ENCODE measurements around the gene STARD3NL. TPM values are rescaled to one million over a fixed set of nuclear protein-coding genes. Genes with fewer than 3 reads are reported as not detected.

STARD3NL gene
- total and polyA plus RNA-seq, 2 experiments from 2014 or later: 55.1 to 55.3 TPM

DNA sequence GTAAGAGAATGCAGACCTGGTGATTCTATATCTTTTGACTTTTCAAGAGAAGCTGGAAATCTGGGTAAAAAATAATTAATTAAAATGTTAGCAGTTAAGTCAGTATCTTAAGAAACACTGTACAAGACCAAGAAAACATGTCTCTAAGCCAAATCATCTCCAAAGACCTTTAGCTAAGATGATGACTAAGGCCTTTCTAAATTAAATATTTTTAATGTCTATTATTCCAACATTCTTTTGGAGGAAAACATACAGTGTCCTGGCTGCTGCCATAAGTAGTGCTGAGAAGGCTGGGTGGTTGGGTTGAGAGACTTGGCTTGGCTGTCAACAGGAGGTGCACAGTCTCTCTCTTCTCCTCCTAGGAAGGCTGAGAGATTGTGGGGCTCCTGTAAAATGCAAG lies 20.3 kb downstream of the STARD3NL start:
- Histone ChIP-seq H3K4me2 (no peak overlapping the region), H4K20me1 (replicated peaks; ENCODE audit: insufficient read depth) (no peaks in the 10 kb centered on the region), H3K27me3 (ENCODE audit: insufficient read depth) (no peaks in the 10 kb centered on the region), H3K27ac (ENCODE audit: low read depth) (no peak overlapping the region), H3K9me2 (ENCODE audit: insufficient read depth) (no peaks in the 10 kb centered on the region), H3K4me3 (no peak overlapping the region), H3K36me3 (ENCODE audit: insufficient read depth) (no peaks in the 10 kb centered on the region), H3K4me1 (ENCODE audit: insufficient read depth) (peaks cover 27% of the 10 kb centered on the region), H2AFZ (no peak overlapping the region), H3K79me2 (replicated peaks; ENCODE audit: insufficient read depth) (peaks cover 66% of the 10 kb centered on the region), H3F3A (replicated peaks; ENCODE audit: low read depth) (no peaks in the 10 kb centered on the region)
- H3K36me3 Mint-ChIP-seq (ENCODE audit: low read depth): peaks cover 6% of the 10 kb centered on the region; the same call in 2 of the 3 replicates
- H3K27ac Mint-ChIP-seq: no peak overlapping the region; the same call in 1 of the 2 replicates
- TF ChIP-seq, protein P1, sequence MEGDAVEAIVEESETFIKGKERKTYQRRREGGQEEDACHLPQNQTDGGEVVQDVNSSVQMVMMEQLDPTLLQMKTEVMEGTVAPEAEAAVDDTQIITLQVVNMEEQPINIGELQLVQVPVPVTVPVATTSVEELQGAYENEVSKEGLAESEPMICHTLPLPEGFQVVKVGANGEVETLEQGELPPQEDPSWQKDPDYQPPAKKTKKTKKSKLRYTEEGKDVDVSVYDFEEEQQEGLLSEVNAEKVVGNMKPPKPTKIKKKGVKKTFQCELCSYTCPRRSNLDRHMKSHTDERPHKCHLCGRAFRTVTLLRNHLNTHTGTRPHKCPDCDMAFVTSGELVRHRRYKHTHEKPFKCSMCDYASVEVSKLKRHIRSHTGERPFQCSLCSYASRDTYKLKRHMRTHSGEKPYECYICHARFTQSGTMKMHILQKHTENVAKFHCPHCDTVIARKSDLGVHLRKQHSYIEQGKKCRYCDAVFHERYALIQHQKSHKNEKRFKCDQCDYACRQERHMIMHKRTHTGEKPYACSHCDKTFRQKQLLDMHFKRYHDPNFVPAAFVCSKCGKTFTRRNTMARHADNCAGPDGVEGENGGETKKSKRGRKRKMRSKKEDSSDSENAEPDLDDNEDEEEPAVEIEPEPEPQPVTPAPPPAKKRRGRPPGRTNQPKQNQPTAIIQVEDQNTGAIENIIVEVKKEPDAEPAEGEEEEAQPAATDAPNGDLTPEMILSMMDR (conservative IDR thresholded peaks at IDR 0.05; ENCODE audit: low read depth in 2 of 2): no peak
- TF ChIP-seq EZH2 (IDR thresholded peaks at IDR 0.05; ENCODE audit: low read depth, unreplicated experiment) (no peak), CREB1 (CRISPR knock-in tag; IDR thresholded peaks at IDR 0.05; ENCODE audit: low read depth) (no peak), JUNB (IDR thresholded peaks at IDR 0.05; ENCODE audit: unreplicated experiment) (no peak), ZNF331 (CRISPR knock-in tag; IDR thresholded peaks at IDR 0.05; ENCODE audit: low read depth) (no peak)
- TF ChIP-seq, protein P2, sequence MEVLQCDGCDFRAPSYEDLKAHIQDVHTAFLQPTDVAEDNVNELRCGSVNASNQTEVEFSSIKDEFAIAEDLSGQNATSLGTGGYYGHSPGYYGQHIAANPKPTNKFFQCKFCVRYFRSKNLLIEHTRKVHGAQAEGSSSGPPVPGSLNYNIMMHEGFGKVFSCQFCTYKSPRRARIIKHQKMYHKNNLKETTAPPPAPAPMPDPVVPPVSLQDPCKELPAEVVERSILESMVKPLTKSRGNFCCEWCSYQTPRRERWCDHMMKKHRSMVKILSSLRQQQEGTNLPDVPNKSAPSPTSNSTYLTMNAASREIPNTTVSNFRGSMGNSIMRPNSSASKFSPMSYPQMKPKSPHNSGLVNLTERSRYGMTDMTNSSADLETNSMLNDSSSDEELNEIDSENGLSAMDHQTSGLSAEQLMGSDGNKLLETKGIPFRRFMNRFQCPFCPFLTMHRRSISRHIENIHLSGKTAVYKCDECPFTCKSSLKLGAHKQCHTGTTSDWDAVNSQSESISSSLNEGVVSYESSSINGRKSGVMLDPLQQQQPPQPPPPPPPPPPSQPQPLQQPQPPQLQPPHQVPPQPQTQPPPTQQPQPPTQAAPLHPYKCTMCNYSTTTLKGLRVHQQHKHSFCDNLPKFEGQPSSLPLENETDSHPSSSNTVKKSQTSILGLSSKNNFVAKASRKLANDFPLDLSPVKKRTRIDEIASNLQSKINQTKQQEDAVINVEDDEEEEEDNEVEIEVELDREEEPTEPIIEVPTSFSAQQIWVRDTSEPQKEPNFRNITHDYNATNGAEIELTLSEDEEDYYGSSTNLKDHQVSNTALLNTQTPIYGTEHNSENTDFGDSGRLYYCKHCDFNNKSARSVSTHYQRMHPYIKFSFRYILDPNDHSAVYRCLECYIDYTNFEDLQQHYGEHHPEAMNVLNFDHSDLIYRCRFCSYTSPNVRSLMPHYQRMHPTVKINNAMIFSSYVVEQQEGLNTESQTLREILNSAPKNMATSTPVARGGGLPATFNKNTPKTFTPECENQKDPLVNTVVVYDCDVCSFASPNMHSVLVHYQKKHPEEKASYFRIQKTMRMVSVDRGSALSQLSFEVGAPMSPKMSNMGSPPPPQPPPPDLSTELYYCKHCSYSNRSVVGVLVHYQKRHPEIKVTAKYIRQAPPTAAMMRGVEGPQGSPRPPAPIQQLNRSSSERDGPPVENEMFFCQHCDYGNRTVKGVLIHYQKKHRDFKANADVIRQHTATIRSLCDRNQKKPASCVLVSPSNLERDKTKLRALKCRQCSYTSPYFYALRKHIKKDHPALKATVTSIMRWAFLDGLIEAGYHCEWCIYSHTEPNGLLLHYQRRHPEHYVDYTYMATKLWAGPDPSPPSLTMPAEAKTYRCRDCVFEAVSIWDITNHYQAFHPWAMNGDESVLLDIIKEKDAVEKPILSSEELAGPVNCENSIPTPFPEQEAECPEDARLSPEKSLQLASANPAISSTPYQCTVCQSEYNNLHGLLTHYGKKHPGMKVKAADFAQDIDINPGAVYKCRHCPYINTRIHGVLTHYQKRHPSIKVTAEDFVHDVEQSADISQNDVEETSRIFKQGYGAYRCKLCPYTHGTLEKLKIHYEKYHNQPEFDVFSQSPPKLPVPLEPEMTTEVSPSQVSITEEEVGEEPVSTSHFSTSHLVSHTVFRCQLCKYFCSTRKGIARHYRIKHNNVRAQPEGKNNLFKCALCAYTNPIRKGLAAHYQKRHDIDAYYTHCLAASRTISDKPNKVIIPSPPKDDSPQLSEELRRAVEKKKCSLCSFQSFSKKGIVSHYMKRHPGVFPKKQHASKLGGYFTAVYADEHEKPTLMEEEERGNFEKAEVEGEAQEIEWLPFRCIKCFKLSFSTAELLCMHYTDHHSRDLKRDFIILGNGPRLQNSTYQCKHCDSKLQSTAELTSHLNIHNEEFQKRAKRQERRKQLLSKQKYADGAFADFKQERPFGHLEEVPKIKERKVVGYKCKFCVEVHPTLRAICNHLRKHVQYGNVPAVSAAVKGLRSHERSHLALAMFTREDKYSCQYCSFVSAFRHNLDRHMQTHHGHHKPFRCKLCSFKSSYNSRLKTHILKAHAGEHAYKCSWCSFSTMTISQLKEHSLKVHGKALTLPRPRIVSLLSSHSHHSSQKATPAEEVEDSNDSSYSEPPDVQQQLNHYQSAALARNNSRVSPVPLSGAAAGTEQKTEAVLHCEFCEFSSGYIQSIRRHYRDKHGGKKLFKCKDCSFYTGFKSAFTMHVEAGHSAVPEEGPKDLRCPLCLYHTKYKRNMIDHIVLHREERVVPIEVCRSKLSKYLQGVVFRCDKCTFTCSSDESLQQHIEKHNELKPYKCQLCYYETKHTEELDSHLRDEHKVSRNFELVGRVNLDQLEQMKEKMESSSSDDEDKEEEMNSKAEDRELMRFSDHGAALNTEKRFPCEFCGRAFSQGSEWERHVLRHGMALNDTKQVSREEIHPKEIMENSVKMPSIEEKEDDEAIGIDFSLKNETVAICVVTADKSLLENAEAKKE (CRISPR knock-in tag; IDR thresholded peaks at IDR 0.05): no peak
- ATAC-seq (no peak), DNase-seq (ENCODE audit: low spot score) (no peak)
- H3K4me1 Mint-ChIP-seq: peaks cover 33% of the 10 kb centered on the region
- no peaks in the 10 kb centered on the region for H3K9me3 Mint-ChIP-seq
- no peak overlapping the region for H3K4me3 Mint-ChIP-seq
- peaks cover 4% of the 10 kb centered on the region for H3K27me3 Mint-ChIP-seq (ENCODE audit: insufficient read depth, low read depth, poor library complexity)
